ENCODE data around the gene OLFM1. TPM values are rescaled to one million over a fixed set of nuclear protein-coding genes. Genes with fewer than 3 reads are reported as not detected.
"Not testable (repeated sequence)": the region's sequence is repeated elsewhere in the genome, so short reads cannot be mapped to it uniquely, and the experiment has no call there.

OLFM1 gene
- polyA plus RNA-seq, 10 donors = 3.0 to 8.6 (median 5.4) TPM

- DNase-seq = no peak
Observed at GRCh38 chr9:135056541-135056940, 30.9 kb upstream of the OLFM1 start.

GRCh38 chr9:135060461-135061116, 26.9 kb upstream of the OLFM1 start:
- no peak for DNase-seq

- no peak for DNase-seq
Observed at GRCh38 chr9:135061441-135061840, 26.0 kb upstream of the OLFM1 start.

- DNase-seq = no peak
Observed at GRCh38 chr9:135062254-135062653, 25.2 kb upstream of the OLFM1 start.

GRCh38 chr9:135063466-135063865, 24.0 kb upstream of the OLFM1 start:
- not testable (repeated sequence) for DNase-seq

- DNase-seq = not testable (repeated sequence)
Observed at GRCh38 chr9:135063888-135064287, 23.6 kb upstream of the OLFM1 start.

- DNase-seq = no peak
Observed at GRCh38 chr9:135065151-135065550, 22.3 kb upstream of the OLFM1 start.

GRCh38 chr9:135065804-135066203, 21.7 kb upstream of the OLFM1 start:
- DNase-seq = no peak

- no peak for DNase-seq
Observed at GRCh38 chr9:135066291-135066690, 21.2 kb upstream of the OLFM1 start.

- no peak for DNase-seq
Observed at GRCh38 chr9:135067096-135067710, 20.3 kb upstream of the OLFM1 start.

- no peak for DNase-seq
Observed at GRCh38 chr9:135068776-135069415, 18.6 kb upstream of the OLFM1 start.

GRCh38 chr9:135069558-135070197, 17.8 kb upstream of the OLFM1 start:
- no peak for DNase-seq

- DNase-seq = no peak
Observed at GRCh38 chr9:135070198-135070951, 17.1 kb upstream of the OLFM1 start.

GRCh38 chr9:135070964-135071735, 16.3 kb upstream of the OLFM1 start:
- no peak for DNase-seq

GRCh38 chr9:135073081-135073740, 14.3 kb upstream of the OLFM1 start:
- DNase-seq = no peak

GRCh38 chr9:135073741-135074305, 13.6 kb upstream of the OLFM1 start:
- no peak for DNase-seq

- no peak for DNase-seq
Observed at GRCh38 chr9:135074354-135075233, 12.9 kb upstream of the OLFM1 start.

GRCh38 chr9:135075234-135076142, 12.0 kb upstream of the OLFM1 start:
- DNase-seq = peak in 2 of 3 donors; percentile 10 to 67
